A549 treated with CORT108297 at 1 μM for 4 hours (cell line): Measurements from ENCODE around the gene SLC25A22. TPM values are rescaled to one million over a fixed set of nuclear protein-coding genes. Genes with fewer than 3 reads are reported as not detected.

ENCODE experiments used
- total RNA-seq: library from RNA; stranded (reverse); fragments of 200-300 nt; extraction: Qiagen RNA extraction; gene quantifications from 5 replicates; pipeline ENCODE4 v1.2.3, GENCODE V29; 2022

The SLC25A22 gene
- total RNA-seq = 23.7 to 39.6 TPM (median 37.1 TPM) in 5 replicates

DNA sequence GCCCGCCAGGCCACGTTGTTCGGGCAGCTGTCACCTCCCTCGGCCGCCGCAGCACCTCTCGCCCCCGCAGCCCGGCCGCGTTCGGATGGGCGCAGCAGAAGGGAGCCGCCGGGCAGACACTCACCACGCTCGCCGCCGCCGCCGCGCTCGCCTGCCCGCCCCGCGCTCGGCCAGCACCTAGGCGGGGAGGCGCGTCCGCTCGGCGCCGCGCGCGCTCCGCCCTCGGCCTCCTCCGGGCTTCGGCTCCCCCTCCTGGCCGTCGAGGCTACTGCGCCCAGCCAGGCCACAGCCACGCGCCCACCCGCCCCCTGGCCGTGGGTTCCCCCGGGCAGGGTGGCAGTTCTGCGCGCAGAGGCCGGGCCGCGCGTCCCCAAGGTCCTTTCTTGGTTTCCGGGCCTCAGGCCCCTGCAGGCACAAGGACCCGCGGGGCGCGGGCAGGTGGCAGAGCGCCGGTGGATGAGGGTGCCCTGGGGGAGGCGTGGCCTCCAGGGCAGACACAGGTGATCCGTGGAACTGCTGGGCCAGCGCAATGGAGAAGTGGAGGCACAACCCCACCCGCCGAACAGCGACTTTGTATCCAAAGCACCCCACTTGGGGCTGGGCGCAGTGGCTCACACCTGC, at the start of gene SLC25A22:
Gene SLC25A22, minus strand, starts transcription at position 189 of the 621 bp plus-strand sequence. CDS start 3,275 bp downstream, outside the sequence.

DNA sequence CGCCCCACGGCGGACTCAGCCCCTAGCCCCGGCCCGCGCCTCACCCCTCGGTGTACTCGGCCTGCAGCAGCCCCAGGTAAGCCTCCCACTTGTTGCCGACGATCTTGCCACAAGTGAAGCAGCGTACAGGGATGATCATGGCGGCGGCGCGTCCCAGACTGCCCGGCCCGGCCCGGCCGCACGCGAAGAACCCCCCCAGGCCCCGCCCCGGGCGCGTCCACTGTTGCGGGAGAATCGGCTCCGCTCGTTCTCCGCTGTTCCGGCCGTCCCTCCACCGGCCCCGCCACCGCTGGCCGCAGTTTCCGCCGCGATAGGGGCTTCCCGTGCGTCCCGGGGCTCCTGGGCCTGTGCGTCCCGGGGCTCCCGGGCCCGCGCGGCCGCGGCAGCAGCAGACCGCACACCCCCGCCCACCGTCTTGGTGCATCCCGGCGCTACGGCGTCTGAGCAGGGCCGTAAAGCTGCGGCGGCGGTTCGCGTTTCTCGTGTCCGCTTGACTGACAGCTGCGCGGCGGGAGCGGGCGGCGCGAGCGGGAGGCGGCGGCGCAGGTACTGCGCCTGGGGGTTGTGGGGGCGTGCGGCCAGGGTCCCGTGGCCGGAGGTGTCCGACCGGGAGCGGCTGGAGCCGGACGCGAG, 44.4 kb upstream of the SLC25A22 start, which contains the start of the genes POLR2L and TSPAN4:
Gene POLR2L, minus strand, starts transcription at position 160 of the 633 bp plus-strand sequence. Its CDS starts 21 bp downstream, at position 139.
Gene TSPAN4, plus strand, starts transcription at position 483 of the 633 bp plus-strand sequence. CDS start 7,453 bp downstream, outside the sequence.

DNA sequence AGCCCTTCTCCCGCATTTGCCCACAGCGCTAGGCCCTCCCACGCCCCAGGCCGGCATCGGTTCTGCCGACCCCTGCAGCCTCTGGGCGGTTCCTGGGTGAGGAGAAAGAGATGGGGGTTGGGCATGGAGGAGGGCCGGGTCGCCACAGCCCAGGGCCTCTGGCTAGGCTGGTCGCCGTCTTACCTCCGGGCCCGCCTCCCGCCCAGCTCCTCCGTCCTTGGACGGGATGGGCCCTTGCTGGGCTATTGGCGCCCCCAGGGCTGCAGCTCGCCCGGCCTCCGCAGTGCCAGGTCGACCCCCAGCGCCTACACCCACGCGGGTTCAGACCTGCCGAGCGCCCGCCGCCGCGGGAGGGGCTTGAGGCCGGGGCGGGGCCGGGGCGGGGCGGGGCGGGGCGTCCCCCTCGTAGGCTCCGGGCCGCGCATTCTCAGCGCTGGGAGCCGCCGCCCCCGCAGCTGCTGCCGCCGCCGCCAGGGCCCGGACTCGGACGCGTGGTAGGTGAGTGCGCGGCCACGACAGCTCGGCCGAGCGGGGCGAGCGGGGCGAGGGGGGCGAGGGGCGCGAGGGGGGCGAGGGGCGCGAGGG, 34.5 kb upstream of the SLC25A22 start, which contains the start of gene CD151:
Gene CD151, plus strand, starts transcription at position 424 of the 585 bp plus-strand sequence. CDS start 3,118 bp downstream, outside the sequence.

DNA sequence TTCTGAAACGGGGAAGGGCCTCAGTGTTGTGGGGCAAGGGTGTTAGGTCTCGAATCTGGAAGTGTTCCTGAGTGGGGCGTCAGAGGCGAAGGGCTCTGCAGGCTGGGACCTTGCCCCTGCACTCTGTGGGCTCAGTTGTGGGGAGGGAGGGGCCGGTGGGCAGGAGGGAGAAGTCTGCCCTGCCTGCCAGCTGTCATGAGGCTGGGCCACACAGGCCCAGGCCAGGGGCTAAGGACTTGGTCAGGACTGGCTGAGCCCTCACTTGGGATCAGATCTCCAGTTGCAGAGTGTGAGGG, 29.8 kb upstream of the SLC25A22 start, which contains the start of gene CRACR2B:
Gene CRACR2B, plus strand, starts transcription at position 23 of the 296 bp plus-strand sequence. CDS start 689 bp downstream, outside the sequence.

DNA sequence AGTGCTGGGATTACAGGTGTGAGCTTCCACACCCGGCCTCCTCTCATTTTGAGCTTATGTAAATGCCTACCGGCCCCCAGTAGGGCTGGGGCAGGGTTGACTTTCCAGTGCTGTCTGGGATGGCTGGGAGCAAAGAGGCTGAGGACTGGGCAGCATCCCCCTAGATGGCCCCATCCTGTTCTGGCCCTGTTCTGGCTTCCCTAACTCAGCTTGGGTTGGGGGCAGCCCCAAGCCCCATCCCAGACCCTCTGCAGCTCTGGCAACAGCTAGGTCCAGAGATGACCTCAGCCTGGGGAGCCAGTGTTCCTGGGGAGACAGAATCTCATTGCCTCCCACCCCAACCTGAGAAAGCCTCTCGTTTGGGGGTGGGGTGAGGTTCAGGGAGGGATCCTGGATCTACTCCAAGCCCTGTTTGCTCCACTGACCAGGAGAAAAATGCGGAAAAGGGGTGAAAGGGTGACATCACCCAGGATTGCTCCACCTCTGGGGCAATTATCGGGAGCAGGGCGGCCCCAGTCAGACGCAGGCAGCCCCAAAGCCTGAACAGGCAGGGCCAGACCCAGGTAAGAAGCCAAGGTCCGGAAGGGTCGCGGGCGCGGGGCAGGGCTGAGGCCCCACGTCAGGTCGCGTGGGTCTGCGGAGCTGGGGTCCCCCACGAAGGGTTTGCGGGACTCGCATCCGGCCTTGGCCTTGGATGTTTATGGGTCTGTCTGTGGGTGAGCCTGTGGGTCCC, 20.5 kb upstream of the SLC25A22 start, which contains the start of gene PNPLA2:
Gene PNPLA2, plus strand, starts transcription at position 519 of the 733 bp plus-strand sequence. CDS start 805 bp downstream, outside the sequence.

DNA sequence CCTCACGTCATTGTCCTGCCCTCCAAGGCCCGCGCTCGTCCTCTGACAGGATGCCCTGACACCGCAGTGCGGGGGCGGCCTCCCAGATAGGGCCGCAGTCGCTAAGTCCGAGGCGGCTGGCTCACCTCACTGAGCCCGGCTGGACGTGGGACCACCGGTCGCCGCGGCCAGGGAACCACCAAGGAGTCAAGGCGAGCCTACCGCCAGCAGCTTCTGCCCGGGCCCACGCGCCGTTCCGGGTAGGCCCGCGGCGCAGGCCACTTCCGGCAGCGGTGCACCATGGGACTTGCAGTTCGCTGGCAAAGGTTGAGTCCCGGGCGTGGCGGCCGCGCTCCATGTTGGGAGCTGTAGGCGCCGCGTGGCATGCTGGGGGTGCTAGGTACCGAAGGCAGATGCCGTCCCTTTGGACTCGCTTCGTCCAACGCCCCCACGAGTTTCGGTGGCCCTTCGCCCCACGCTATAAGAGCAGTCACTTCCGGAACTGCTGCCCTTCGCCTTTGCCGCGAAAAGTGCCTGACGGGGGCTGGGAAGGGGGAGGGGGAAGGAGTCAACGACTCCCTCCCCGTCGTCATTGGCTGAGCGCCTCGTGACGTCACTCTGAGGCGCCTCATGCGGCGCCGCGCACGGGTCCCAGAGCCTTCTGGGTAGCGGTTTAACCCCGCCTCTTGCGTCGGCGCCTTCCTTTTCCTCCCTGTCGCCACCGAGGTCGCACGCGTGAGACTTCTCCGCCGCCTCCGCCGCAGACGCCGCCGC, 11.4 kb upstream of the SLC25A22 start, which contains the start of gene RPLP2:
Gene RPLP2, plus strand, starts transcription at position 681 of the 753 bp plus-strand sequence. CDS start 268 bp downstream, outside the sequence.

DNA sequence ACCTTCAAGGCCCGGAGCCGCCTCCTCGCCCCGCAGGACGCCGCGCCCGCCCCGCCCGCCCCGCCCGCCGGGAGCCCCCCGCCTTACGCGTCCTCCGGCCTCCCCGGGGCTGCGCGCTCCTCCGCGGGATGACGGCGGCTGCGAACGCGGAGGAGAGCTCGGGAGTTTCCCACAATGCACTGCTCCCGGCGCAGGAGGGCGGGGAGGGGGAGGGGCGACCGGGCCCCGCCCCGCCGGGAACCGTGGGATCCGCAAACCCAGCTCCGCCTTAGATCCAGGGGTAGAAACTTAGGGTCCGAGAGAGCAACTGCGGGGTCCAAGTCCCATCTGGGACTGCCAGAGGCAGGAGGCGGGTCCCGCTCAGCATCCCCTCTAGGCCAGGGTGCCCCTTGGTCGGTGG, 8.1 kb downstream of the SLC25A22 start, which contains the start of gene CEND1:
Gene CEND1, minus strand, starts transcription at position 148 of the 400 bp plus-strand sequence. CDS start 1,514 bp downstream, outside the sequence.

DNA sequence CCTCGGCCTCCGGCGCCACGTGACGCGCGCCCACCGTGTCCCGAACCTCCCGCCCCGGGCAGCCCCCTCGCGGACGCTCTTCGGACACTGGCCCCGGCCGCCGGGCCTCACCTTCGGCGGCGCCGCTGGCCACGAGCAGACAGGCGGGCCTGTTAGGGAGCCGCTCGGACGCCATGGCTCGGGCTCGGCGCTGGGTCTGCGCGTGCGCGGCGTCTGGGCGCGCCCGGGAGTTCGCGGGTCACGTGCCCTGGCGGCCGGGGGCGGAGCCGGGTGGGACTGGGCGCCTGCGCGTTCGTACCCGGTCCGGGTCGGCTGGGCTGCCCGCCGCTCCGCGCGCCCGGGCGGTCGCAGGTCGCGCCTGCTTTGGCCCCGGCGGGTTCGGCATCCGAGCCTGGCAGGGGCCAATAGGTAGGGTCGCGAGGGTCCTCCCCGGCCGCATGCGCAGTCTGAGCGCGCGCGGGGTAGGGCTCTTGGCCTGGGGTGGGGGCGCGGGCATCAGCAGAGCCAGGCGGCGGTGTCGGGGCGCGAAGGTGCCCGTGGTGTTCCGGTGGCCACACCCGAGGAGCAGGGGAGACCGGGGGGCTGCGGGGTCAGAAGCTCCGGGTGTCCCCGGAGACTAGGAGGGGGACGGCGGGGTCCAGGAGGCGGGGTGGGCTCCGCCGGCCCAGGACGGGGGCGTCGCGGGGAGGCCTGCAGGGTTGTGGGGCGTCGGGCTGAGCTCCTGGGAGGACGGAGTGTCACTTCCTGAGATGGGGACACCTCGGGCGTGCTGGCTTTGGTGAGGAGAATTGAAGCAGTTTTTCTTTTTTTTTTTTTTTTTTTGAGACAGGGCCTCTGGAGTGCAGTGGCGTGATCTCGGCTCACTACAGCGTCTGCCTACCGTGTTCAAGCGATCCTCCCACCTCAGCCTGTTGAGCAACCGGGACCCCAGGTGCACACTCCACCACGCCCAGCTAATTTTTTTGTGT, 20.5 kb downstream of the SLC25A22 start, which contains the start of gene GATD1:
Gene GATD1, minus strand, starts transcription at position 200 of the 968 bp plus-strand sequence. Its CDS starts 25 bp downstream, at position 175.

DNA sequence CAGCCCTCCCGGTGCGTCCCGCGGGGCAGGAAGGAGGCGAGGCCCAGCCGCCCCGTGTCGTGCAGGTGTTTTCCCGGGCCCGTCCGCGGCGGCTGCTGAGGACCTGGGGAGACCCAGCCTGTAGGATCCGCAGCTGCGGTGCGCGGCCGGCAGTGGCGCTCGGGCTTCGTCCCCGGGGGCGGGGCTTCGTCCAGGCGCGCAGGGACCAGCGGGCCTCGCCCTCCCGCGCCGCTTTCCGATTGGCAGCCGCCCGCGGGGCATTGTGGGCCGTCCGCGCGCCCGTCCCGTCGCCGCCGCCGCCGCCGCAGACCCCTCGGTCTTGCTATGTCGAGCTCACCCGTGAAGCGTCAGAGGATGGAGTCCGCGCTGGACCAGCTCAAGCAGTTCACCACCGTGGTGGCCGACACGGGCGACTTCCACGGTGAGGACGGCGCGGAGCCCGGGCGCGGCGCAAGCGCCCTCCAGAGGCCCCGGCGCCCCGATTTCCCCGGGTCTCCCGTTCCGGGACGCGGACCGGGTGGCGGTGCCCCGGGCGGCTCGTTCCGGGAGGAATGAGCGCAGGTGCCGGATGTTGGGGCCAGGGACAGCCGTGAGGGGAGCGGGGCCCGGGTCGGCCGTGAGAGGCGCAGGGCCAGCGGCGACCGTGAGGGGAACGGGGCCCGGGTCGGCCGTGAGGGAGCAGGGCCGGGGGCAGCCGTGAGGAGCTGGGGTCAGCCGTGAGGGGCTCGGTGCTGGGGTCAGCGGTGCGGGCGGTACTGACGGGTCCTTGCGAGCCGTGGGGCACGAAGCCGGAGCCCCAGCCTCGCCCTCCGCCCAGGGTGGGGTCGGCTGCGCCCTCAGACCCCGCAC, 50.7 kb downstream of the SLC25A22 start, which contains the start of gene TALDO1:
Gene TALDO1, plus strand, starts transcription at position 307 of the 849 bp plus-strand sequence. Its CDS starts 18 bp downstream, at position 325.

Other genes with a start within 250 kb of the SLC25A22 start
- 1.9 to 3.3 TPM (median 2.7 TPM) in 5 replicates for gene LMNTD2, start 237.5 kb downstream of the SLC25A22 start, total RNA-seq
- gene RASSF7, start 237.3 kb downstream of the SLC25A22 start, total RNA-seq = 35.3 to 47.8 TPM (median 43.4 TPM) in 5 replicates
- gene PHRF1, start 221.8 kb downstream of the SLC25A22 start, total RNA-seq = 26.7 to 35.3 TPM (median 34.8 TPM) in 5 replicates
- 4.1 to 7.8 TPM (median 7.0 TPM) in 5 replicates for gene IRF7, start 182.3 kb downstream of the SLC25A22 start, total RNA-seq
- 0.03 to 0.08 TPM in 2 of 5 replicates, not detected in the others for gene CDHR5, start 173.3 kb downstream of the SLC25A22 start, total RNA-seq
- gene SCT, start 171.1 kb downstream of the SLC25A22 start, total RNA-seq = not detected in 5 replicates
- gene DRD4, start 161.0 kb downstream of the SLC25A22 start, total RNA-seq = 0.15 to 0.39 TPM (median 0.22 TPM) in 5 replicates
- gene DEAF1, start 103.1 kb downstream of the SLC25A22 start, total RNA-seq = 27.2 to 37.0 TPM (median 33.8 TPM) in 5 replicates
- gene TMEM80, start 102.5 kb downstream of the SLC25A22 start, total RNA-seq = 9.2 to 11.6 TPM (median 11.3 TPM) in 5 replicates
- gene EPS8L2, start 92.0 kb downstream of the SLC25A22 start, total RNA-seq = 77.4 to 139 TPM (median 122 TPM) in 5 replicates
- 416 to 454 TPM (median 423 TPM) in 5 replicates for gene TALDO1, start 50.8 kb downstream of the SLC25A22 start, total RNA-seq
- 37.0 to 53.7 TPM (median 49.1 TPM) in 5 replicates for gene GATD1, start 20.8 kb downstream of the SLC25A22 start, total RNA-seq
- gene CEND1, start 8.2 kb downstream of the SLC25A22 start, total RNA-seq = 1.4 to 2.7 TPM (median 2.0 TPM) in 5 replicates
- gene PIDD1, start 7.0 kb upstream of the SLC25A22 start, total RNA-seq = 8.7 to 17.7 TPM (median 16.6 TPM) in 5 replicates
- gene RPLP2, start 11.7 kb upstream of the SLC25A22 start, total RNA-seq = 1,648 to 2,773 TPM (median 2,446 TPM) in 5 replicates
- 35.5 to 63.1 TPM (median 58.0 TPM) in 5 replicates for gene PNPLA2, start 20.6 kb upstream of the SLC25A22 start, total RNA-seq
- gene CRACR2B, start 29.6 kb upstream of the SLC25A22 start, total RNA-seq = 2.9 to 5.2 TPM (median 4.8 TPM) in 5 replicates
- 725 to 879 TPM (median 864 TPM) in 5 replicates for gene CD151, start 34.7 kb upstream of the SLC25A22 start, total RNA-seq
- 590 to 758 TPM (median 644 TPM) in 5 replicates for gene POLR2L, start 44.2 kb upstream of the SLC25A22 start, total RNA-seq
- gene TSPAN4, start 44.6 kb upstream of the SLC25A22 start, total RNA-seq = 121 to 195 TPM (median 194 TPM) in 5 replicates
- gene CHID1, start 112.5 kb upstream of the SLC25A22 start, total RNA-seq = 70.5 to 81.8 TPM (median 78.9 TPM) in 5 replicates
- 32.5 to 38.3 TPM (median 37.2 TPM) in 5 replicates for gene AP2A2, start 127.6 kb upstream of the SLC25A22 start, total RNA-seq
- gene MUC6, start 238.4 kb upstream of the SLC25A22 start, total RNA-seq = 0.01 to 0.02 TPM (median 0.01 TPM) in 3 of 5 replicates, not detected in the others